Glutamatergic neuron (in vitro differentiated cells): ENCODE data around the gene UNC13B. TPM values are rescaled to one million over a fixed set of nuclear protein-coding genes. Genes with fewer than 3 reads are reported as not detected.
"Not testable (repeated sequence)": the region's sequence is repeated elsewhere in the genome, so short reads cannot be mapped to it uniquely, and the experiment has no call there.

ENCODE experiments used
- DNase-seq: peaks from one replicate; pipeline ENCODE4 v3.0.0; 2022
- H3K27ac Mint-ChIP-seq: one replicate; pipeline ENCODE4 v1.8.0; 2020; ENCODE audit warnings: mild to moderate bottlenecking, mixed read lengths, inconsistent platforms; ENCODE audit not compliant: unreplicated experiment
- H3K27me3 Mint-ChIP-seq: one replicate; pipeline ENCODE4 v1.8.0; 2020; ENCODE audit warnings: mild to moderate bottlenecking, moderate library complexity, mixed read lengths, inconsistent platforms; ENCODE audit not compliant: unreplicated experiment
- H3K36me3 Mint-ChIP-seq: one replicate; pipeline ENCODE4 v1.8.0; 2020; ENCODE audit warnings: mild to moderate bottlenecking, mixed read lengths, inconsistent platforms; ENCODE audit not compliant: unreplicated experiment
- H3K4me1 Mint-ChIP-seq: one replicate; pipeline ENCODE4 v1.8.0; 2020; ENCODE audit warnings: mild to moderate bottlenecking, low read depth, mixed read lengths, inconsistent platforms; ENCODE audit not compliant: unreplicated experiment
- H3K4me3 Mint-ChIP-seq: one replicate; pipeline ENCODE4 v1.8.0; 2020; ENCODE audit warnings: mild to moderate bottlenecking, mixed read lengths, inconsistent platforms; ENCODE audit not compliant: unreplicated experiment
- H3K9me3 Mint-ChIP-seq: one replicate; pipeline ENCODE4 v1.8.0; 2020; ENCODE audit warnings: mild to moderate bottlenecking, moderate library complexity, mixed read lengths, inconsistent platforms; ENCODE audit not compliant: unreplicated experiment
- total RNA-seq: library from RNA; stranded (reverse); fragmentation: NEBNext Ultra II Directional; extraction: Animal tissue kit (Norgen Biotek cat#: 25700); gene quantifications from one replicate; pipeline ENCODE4 v1.2.1, GENCODE V29; 2021; ENCODE audit not compliant: unreplicated experiment
- TF ChIP-seq, protein P1 (sequence below): fragments of 200-600 bp; sonication (generic); IDR thresholded peaks from one replicate; pipeline ENCODE4 v1.5.0; 2021; ENCODE audit not compliant: partially characterized antibody, unreplicated experiment

UNC13B gene
- total RNA-seq, 1 donor from 2014 or later = 90.7 TPM

DNA sequence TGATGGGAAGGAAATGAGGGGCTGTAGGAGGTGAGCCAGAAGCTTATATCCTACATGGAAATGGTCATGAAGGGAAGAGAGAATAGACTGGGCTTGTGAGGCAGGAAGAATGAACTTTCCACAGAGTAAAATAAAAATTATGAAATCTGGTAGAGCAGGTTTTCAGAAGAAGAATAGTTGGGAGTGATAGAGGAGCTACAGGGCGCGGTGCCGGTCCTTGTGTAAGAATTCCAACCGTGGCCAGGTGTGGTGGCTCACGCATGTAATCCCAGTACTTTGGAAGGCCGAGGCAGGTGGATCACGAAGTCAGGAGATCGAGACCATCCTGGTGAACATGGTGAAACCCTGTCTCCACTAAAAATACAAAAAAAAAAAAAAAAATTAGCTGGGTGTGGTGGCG, 8.9 kb upstream of the UNC13B start:
- no peaks in the 10 kb centered on the region for H3K4me1 Mint-ChIP-seq
- TF ChIP-seq, protein P1, sequence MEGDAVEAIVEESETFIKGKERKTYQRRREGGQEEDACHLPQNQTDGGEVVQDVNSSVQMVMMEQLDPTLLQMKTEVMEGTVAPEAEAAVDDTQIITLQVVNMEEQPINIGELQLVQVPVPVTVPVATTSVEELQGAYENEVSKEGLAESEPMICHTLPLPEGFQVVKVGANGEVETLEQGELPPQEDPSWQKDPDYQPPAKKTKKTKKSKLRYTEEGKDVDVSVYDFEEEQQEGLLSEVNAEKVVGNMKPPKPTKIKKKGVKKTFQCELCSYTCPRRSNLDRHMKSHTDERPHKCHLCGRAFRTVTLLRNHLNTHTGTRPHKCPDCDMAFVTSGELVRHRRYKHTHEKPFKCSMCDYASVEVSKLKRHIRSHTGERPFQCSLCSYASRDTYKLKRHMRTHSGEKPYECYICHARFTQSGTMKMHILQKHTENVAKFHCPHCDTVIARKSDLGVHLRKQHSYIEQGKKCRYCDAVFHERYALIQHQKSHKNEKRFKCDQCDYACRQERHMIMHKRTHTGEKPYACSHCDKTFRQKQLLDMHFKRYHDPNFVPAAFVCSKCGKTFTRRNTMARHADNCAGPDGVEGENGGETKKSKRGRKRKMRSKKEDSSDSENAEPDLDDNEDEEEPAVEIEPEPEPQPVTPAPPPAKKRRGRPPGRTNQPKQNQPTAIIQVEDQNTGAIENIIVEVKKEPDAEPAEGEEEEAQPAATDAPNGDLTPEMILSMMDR = no peak
- no peaks in the 10 kb centered on the region for H3K27me3 Mint-ChIP-seq
- H3K4me3 Mint-ChIP-seq = no peak overlapping the region
- no peak for DNase-seq
- H3K36me3 Mint-ChIP-seq = peaks cover 16% of the 10 kb centered on the region
- no peak overlapping the region for H3K27ac Mint-ChIP-seq
- peaks cover 12% of the 10 kb centered on the region for H3K9me3 Mint-ChIP-seq

DNA sequence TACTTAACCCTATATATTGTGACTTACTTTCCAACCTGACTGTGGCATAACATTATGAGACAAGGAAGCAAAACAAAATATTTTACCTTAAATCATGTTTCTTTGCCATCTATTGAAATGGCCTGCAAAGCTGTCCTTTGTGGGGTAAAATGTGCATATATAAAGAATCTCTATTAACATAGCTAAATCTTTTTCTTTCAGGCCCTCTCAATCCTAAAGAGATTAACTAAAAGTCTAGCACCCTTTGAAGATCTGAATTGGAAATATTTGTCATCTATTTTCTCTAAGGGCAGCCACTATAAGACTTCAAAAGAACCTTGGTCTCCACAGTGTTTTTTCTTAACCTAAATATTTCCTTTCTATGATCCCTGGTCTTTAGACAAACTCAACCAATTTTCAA, 5.0 kb upstream of the UNC13B start:
- TF ChIP-seq, protein P1 = no peak
- no peak overlapping the region for H3K27ac Mint-ChIP-seq
- H3K9me3 Mint-ChIP-seq = no peaks in the 10 kb centered on the region
- no peaks in the 10 kb centered on the region for H3K36me3 Mint-ChIP-seq
- H3K27me3 Mint-ChIP-seq = no peaks in the 10 kb centered on the region
- DNase-seq = no peak
- no peaks in the 10 kb centered on the region for H3K4me1 Mint-ChIP-seq
- no peak overlapping the region for H3K4me3 Mint-ChIP-seq

DNA sequence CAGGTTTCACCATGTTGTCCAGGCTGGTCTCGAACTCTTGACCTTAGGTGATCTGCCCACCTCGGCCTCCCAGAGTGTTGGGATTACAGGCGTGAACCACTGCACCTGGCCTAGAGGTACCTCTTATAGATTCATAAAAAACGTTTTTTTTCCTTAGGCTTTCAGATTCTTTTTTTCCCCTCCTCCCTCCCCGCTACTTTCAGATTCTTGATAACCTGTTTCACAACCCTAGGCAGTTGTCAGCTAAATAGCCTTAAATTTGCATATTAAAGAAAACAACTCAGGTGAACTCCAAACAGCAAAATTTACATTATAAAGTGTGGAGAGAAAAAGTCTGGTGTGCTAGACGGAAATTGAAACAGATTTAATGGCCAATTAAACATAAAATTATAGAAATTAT, 4.0 kb upstream of the UNC13B start:
- DNase-seq, H3K36me3 Mint-ChIP-seq, H3K4me3 Mint-ChIP-seq, H3K4me1 Mint-ChIP-seq, H3K27ac Mint-ChIP-seq, H3K27me3 Mint-ChIP-seq, H3K9me3 Mint-ChIP-seq: not testable (repeated sequence)

DNA sequence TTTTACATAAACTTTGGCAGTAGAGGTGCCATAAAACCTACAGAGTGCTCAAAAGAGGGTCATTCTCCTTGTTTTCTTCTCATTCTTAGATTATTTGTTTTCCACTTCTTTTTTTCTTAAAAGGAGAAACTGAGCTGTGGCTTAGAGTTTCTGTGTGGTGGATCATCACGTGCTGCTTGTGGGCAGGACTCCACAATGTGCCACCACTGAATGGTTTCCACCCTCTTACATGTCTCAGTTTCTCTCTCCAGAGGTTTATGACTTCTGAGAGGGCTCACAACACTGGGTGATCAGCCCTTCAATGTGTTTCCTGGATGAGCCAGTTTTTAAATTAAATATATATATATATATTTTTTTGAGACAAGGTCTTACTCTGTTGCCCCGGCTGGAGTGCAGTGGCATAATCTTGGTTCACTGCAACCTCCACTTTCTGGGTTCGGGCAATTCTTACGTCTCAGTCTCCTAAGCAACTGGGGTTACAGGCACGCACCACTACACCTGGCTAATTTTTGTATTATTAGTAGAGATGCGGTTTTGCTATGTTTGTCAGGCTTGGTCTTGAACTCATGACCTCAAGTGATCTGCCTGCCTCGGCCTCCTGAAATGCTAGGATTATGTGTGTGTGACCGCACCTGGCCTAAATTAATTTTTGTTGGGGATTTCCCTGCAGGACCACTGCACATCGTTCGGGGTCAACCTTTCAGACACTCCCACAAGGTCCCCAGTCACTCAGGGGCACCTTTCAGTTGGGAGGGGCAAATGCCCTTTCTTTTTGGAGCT, 3.1 kb upstream of the UNC13B start:
- DNase-seq = no peak
- H3K36me3 Mint-ChIP-seq = no peaks in the 10 kb centered on the region
- TF ChIP-seq, protein P1 = no peak
- H3K27ac Mint-ChIP-seq = no peak overlapping the region
- H3K4me1 Mint-ChIP-seq = peaks cover 10% of the 10 kb centered on the region
- H3K9me3 Mint-ChIP-seq = no peaks in the 10 kb centered on the region
- H3K27me3 Mint-ChIP-seq = peaks cover 1% of the 10 kb centered on the region
- H3K4me3 Mint-ChIP-seq = no peak overlapping the region

DNA sequence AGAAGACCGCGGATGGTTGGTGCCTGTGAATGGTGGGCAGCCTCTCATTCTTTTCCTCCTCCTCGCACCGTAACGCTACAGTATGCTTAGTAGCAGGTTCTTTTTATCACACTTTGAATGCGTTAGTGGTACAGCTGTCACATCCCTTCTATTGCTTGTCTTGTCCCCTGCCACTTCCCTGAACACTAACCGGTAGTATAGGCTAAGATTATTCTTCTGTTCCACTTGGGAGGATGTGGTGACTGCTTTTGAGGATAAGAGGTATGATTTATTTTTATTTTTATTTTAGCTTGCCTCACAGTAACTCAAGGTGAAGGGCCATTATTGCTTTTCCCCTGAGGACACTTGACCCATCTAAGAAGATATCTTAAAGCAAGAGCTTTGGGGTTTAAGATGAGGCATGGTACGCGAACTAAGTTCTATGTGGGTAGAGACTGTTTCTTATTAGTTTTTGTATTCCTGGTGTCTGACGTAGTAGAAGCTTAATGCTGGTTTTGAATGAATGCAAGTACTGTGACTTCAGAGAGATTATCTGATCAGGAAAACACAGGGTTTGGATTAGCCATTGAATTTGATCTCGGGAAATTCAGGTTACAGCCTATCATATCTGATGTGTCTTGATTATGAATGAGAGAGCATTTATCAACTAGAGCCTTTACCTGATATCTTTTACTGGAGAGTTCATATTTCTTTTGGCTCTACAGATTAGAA, 951 bp downstream of the UNC13B start:
- Mint-ChIP-seq H3K4me1 (peaks cover 10% of the 10 kb centered on the region), H3K4me3 (peak overlapping the region; percentile 95)

More for the DNA sequence above, 951 bp downstream of the UNC13B start:
- TF ChIP-seq, protein P1 = no peak
- no peak for DNase-seq
- Mint-ChIP-seq H3K36me3 (no peaks in the 10 kb centered on the region), H3K9me3 (no peaks in the 10 kb centered on the region), H3K27ac (peak overlapping the region; percentile 96), H3K27me3 (peaks cover 1% of the 10 kb centered on the region)
